K562 (cell line): ENCODE results near the gene RORC. TPM values are rescaled to one million over a fixed set of nuclear protein-coding genes. Genes with fewer than 3 reads are reported as not detected.

Source experiments
- ARID2 ChIP-seq: fragments of 450-650 bp; IDR thresholded peaks from 2 replicates; pipeline ENCODE4 v1.6.1; 2017; ENCODE audit warnings: antibody characterized with exemption, mild to moderate bottlenecking
- DLX4 ChIP-seq: fragments of 250-450 bp; sonication (Bioruptor Pico); IDR thresholded peaks from 2 replicates; pipeline ENCODE4 v1.6.1; 2021; ENCODE audit warnings: mild to moderate bottlenecking
- E2F1 ChIP-seq: sonication (generic); formaldehyde crosslinking; IDR thresholded peaks from 2 replicates; pipeline ENCODE4 v1.8.1; 2023; ENCODE audit warnings: mild to moderate bottlenecking, missing genetic modification reagents, moderate library complexity
- ESRRB ChIP-seq: fragments of 250-450 bp; sonication (Bioruptor Pico); IDR thresholded peaks from 2 replicates; pipeline ENCODE4 v1.5.0; 2020; ENCODE audit warnings: mild to moderate bottlenecking, moderate library complexity, borderline replicate concordance
- EWSR1 ChIP-seq: fragments of 450-650 bp; IDR thresholded peaks from 2 replicates; pipeline ENCODE4 v1.6.1; 2018; ENCODE audit warnings: borderline replicate concordance, mild to moderate bottlenecking, low read depth, moderate library complexity; ENCODE audit not compliant: partially characterized antibody
- HDAC6 ChIP-seq: IDR thresholded peaks from 2 replicates; pipeline ENCODE4 v1.6.1; 2012; ENCODE audit warnings: low read depth, mild to moderate bottlenecking, control low read depth, inconsistent platforms, low read length, moderate library complexity
- HMG20A ChIP-seq: fragments of 450-650 bp; formaldehyde crosslinking; conservative IDR thresholded peaks from 2 replicates; pipeline ENCODE4 v1.4.0; 2020; ENCODE audit warnings: mild to moderate bottlenecking, mixed read lengths
- HMG20B ChIP-seq: fragments of 250-450 bp; sonication (Bioruptor Pico); IDR thresholded peaks from 2 replicates; pipeline ENCODE4 v1.5.0; 2021; ENCODE audit warnings: mild to moderate bottlenecking
- HMGXB4 ChIP-seq: sonication (generic); formaldehyde crosslinking; IDR thresholded peaks from 2 replicates; pipeline ENCODE4 v1.8.1; 2023; ENCODE audit warnings: mild to moderate bottlenecking, missing genetic modification reagents
- KLF6 ChIP-seq: fragments of 250-450 bp; sonication (Bioruptor Pico); IDR thresholded peaks from 2 replicates; pipeline ENCODE4 v1.4.0; 2020; ENCODE audit warnings: mild to moderate bottlenecking, moderate library complexity, borderline replicate concordance
- POLR2B ChIP-seq: fragments of 450-650 bp; IDR thresholded peaks from 2 replicates; pipeline ENCODE4 v1.6.1; 2018; ENCODE audit warnings: low read depth; ENCODE audit not compliant: partially characterized antibody
- PRMT5 ChIP-seq: sonication (generic); formaldehyde crosslinking; IDR thresholded peaks from 2 replicates; pipeline ENCODE4 v1.5.0; 2020; ENCODE audit warnings: missing genetic modification reagents
- PRPF4 ChIP-seq: fragments of 200-400 bp; formaldehyde crosslinking; IDR thresholded peaks from one replicate; pipeline ENCODE4 v1.6.1; 2017; ENCODE audit warnings: low read length, low read depth, mild to moderate bottlenecking; ENCODE audit not compliant: insufficient read depth, poor library complexity, severe bottlenecking
- SRSF3 ChIP-seq: fragments of 200-400 bp; formaldehyde crosslinking; IDR thresholded peaks from 2 replicates; pipeline ENCODE4 v1.6.1; 2016; ENCODE audit warnings: mild to moderate bottlenecking, low read length, moderate library complexity; ENCODE audit not compliant: insufficient read depth
- ZBTB11 ChIP-seq, 3 experiments: fragments of 200-800 bp in 1 of 3; fragments of 250-450 bp in 1 of 3; fragments of 450-650 bp in 1 of 3; sonication (Bioruptor Pico) in 1 of 3; sonication (Bioruptor generic) in 1 of 3; formaldehyde crosslinking in 1 of 3; IDR thresholded peaks; 2 replicates each; pipeline versions ENCODE4 v1.6.1 to v1.8.0; 2016 to 2022; ENCODE audit warnings: mild to moderate bottlenecking in 2 of 3, missing genetic modification characterization in 2 of 3, missing compliant biosample characterization in 1 of 3, moderate library complexity in 1 of 3
- ZNF511 ChIP-seq: sonication (generic); formaldehyde crosslinking; IDR thresholded peaks from 2 replicates; pipeline ENCODE4 v1.8.0; 2022; ENCODE audit warnings: mild to moderate bottlenecking, missing genetic modification reagents
- ZNF644 ChIP-seq: fragments of 200-800 bp; sonication (Bioruptor generic); IDR thresholded peaks from 2 replicates; pipeline ENCODE4 v1.6.1; 2016; ENCODE audit warnings: low read depth, missing genetic modification characterization, missing compliant biosample characterization
- ZNF785 ChIP-seq: fragments of 250-450 bp; sonication (Bioruptor Pico); IDR thresholded peaks from 2 replicates; pipeline ENCODE4 v1.4.0; 2020; ENCODE audit warnings: mild to moderate bottlenecking
- polyA plus RNA-seq, 8 experiments: library from polyadenylated mRNA; depleted of rRNA in 4 of 8; stranded (reverse) in 5 of 8; unstranded in 3 of 8; fragments of >200 nt; fragmentation: Nextera tagmentation in 2 of 8; fragmentation: Illumina TruSeq in 1 of 8; extraction: Ambion mirVana in 2 of 8; extraction: Trizol in 1 of 8; gene quantifications; 2 replicates each; pipeline versions ENCODE4 v1.2.1 to v1.2.3, GENCODE V29; 2011 to 2014; ENCODE audit warnings: inconsistent platforms in 1 of 8, missing spikeins in 1 of 8
- total RNA-seq, 7 experiments: library from RNA; depleted of rRNA in 6 of 7; stranded (reverse); fragments of >200 nt in 6 of 7; fragmentation: Illumina TruSeq in 2 of 7; extraction: Trizol in 2 of 7; gene quantifications; 2 replicates each; pipeline versions ENCODE4 v1.2.1 to v1.2.3, GENCODE V29; 2011 to 2021; ENCODE audit warnings: low replicate concordance in 1 of 7

Gene RORC
- total and polyA plus RNA-seq, 9 of the 15 experiments (the other 6 are each of a cell fraction or from before 2014, with no cell fraction given), result not detected

GRCh38 chr1:151762941-151763921, 68.4 kb downstream of the RORC start, which contains the start of gene MRPL9 (continued):
- TF ChIP-seq ESRRB (CRISPR knock-in tag) (no peak), HMG20B (CRISPR knock-in tag) (no peak), E2F1 (CRISPR knock-in tag) (peak; percentile 41; the same call in 1 of the 2 replicates), DLX4 (CRISPR knock-in tag) (no peak), HMGXB4 (0 out of 2 replicates have a peak, but pooled peaks have one; percentile 57), POLR2B (peak; percentile 69), PRPF4 (peak; percentile 56), PRMT5 (CRISPR knock-in tag) (no peak), ZNF644 (tag) (no peak), ARID2 (no peak), ZNF511 (CRISPR knock-in tag) (peak; percentile 70; the same call in 1 of the 2 replicates), HMG20A (no peak), EWSR1 (no peak), KLF6 (no peak), ZBTB11 (CRISPR knock-in tag; IDR thresholded peaks at IDR 0.05) (no peak; a peak in 1 of 6 replicates), ZNF785 (CRISPR knock-in tag) (no peak), HDAC6 (0 out of 2 replicates have a peak, but pooled peaks have one; percentile 68), SRSF3 (no peak)
